CD14-positive monocyte (primary cell): ENCODE results near the gene SLN. TPM values are rescaled to one million over a fixed set of nuclear protein-coding genes. Genes with fewer than 3 reads are reported as not detected.

ENCODE experiments used
- DNase-seq, 3 donors: peaks; one replicate each; pipeline ENCODE4 v3.0.0-alpha.2; 2011 to 2022
- H2AFZ ChIP-seq: 2 replicates; pipeline ENCODE4 v1.6.0; 2012; ENCODE audit warnings: mild to moderate bottlenecking, low read depth, low read length, inconsistent platforms; ENCODE audit not compliant: insufficient read depth, poor library complexity, severe bottlenecking
- H3K27ac ChIP-seq, 2 donors: 1 replicate in 1 of 2; 2 replicates in 1 of 2; pipeline ENCODE4 v1.5.1; 2012 to 2013; ENCODE audit warnings: low read length in 2 of 2, control low read depth in 1 of 2, inconsistent platforms in 1 of 2, low read depth in 1 of 2, mild to moderate bottlenecking in 1 of 2
- H3K27me3 ChIP-seq, 2 donors: one replicate each; pipeline versions ENCODE4 v1.6.0 to v1.6.1; 2011 to 2013; ENCODE audit warnings: low read length in 2 of 2; ENCODE audit not compliant: control insufficient read depth in 2 of 2, insufficient read depth in 2 of 2
- H3K36me3 ChIP-seq, 2 donors: replicated peaks in 1 of 2; 1 replicate in 1 of 2; 2 replicates in 1 of 2; pipeline versions ENCODE4 v1.5.1 to v1.6.1; 2012 to 2013; ENCODE audit warnings: low read length in 2 of 2, control low read depth in 1 of 2, inconsistent platforms in 1 of 2, mild to moderate bottlenecking in 1 of 2; ENCODE audit not compliant: insufficient read depth in 2 of 2, control insufficient read depth in 1 of 2
- H3K4me1 ChIP-seq, 2 donors: 1 replicate in 1 of 2; 2 replicates in 1 of 2; pipeline versions ENCODE4 v1.5.1 to v1.6.1; 2012 to 2013; ENCODE audit warnings: low read length in 2 of 2, control low read depth in 1 of 2, inconsistent platforms in 1 of 2, mild to moderate bottlenecking in 1 of 2, moderate library complexity in 1 of 2; ENCODE audit not compliant: insufficient read depth in 2 of 2, control insufficient read depth in 1 of 2
- H3K4me2 ChIP-seq: replicated peaks from 2 replicates; pipeline ENCODE3; 2012; ENCODE audit warnings: low read length, moderate library complexity, mild to moderate bottlenecking; ENCODE audit not compliant: poor library complexity, severe bottlenecking; ENCODE audit errors: extremely low read depth
- H3K4me3 ChIP-seq, 3 experiments: fragments of 200-600 bp in 1 of 3; sonication (generic) in 1 of 3; replicated peaks in 1 of 3; 1 replicate in 2 of 3; 2 replicates in 1 of 3; pipeline ENCODE4 v1.5.1; 2011 to 2013; ENCODE audit warnings: low read length in 3 of 3, mild to moderate bottlenecking in 3 of 3, control low read depth in 2 of 3, low read depth in 2 of 3, inconsistent platforms in 1 of 3, moderate library complexity in 1 of 3
- H3K79me2 ChIP-seq: 2 replicates; pipeline ENCODE4 v1.6.0; 2012; ENCODE audit warnings: mild to moderate bottlenecking, control low read depth, inconsistent platforms, low read length, moderate library complexity; ENCODE audit not compliant: insufficient read depth
- H3K9ac ChIP-seq: 2 replicates; pipeline ENCODE4 v1.6.0; 2017; ENCODE audit warnings: low read length, mild to moderate bottlenecking; ENCODE audit not compliant: insufficient read depth, poor library complexity, severe bottlenecking
- H3K9me3 ChIP-seq, 2 donors: replicated peaks in 1 of 2; 1 replicate in 1 of 2; 2 replicates in 1 of 2; pipeline versions ENCODE4 v1.5.1 to v1.6.1; 2012 to 2013; ENCODE audit warnings: low read length in 2 of 2, control low read depth in 1 of 2; ENCODE audit not compliant: control insufficient read depth in 1 of 2, insufficient read depth in 1 of 2
- H4K20me1 ChIP-seq: 2 replicates; pipeline ENCODE4 v1.6.0; 2012; ENCODE audit warnings: mild to moderate bottlenecking, low read length, control low read depth, moderate library complexity; ENCODE audit not compliant: insufficient read depth
- H3K27ac Mint-ChIP-seq, 7 donors: one replicate each; pipeline ENCODE4 v1.8.0; 2020; ENCODE audit warnings: mild to moderate bottlenecking in 7 of 7, mixed read lengths in 7 of 7, moderate library complexity in 6 of 7, inconsistent platforms in 2 of 7
- H3K27me3 Mint-ChIP-seq, 3 donors: one replicate each; pipeline ENCODE4 v1.8.0; 2021 to 2022; ENCODE audit warnings: low read depth in 3 of 3, mild to moderate bottlenecking in 3 of 3, mixed read lengths in 3 of 3, moderate library complexity in 3 of 3, inconsistent platforms in 1 of 3
- H3K36me3 Mint-ChIP-seq, 2 donors: one replicate each; pipeline ENCODE4 v1.8.0; 2020; ENCODE audit warnings: mixed read lengths in 2 of 2, inconsistent platforms in 1 of 2, mild to moderate bottlenecking in 1 of 2
- H3K4me1 Mint-ChIP-seq: one replicate; pipeline ENCODE4 v1.8.0; 2020; ENCODE audit warnings: mild to moderate bottlenecking, mixed read lengths
- H3K4me3 Mint-ChIP-seq, 2 donors: one replicate each; pipeline ENCODE4 v1.8.0; 2020; ENCODE audit warnings: mild to moderate bottlenecking in 2 of 2, mixed read lengths in 2 of 2, moderate library complexity in 1 of 2
- H3K9me3 Mint-ChIP-seq, 7 donors: one replicate each; pipeline ENCODE4 v1.8.0; 2020 to 2022; ENCODE audit warnings: mixed read lengths in 7 of 7, mild to moderate bottlenecking in 6 of 7, moderate library complexity in 6 of 7, inconsistent platforms in 2 of 7
- CTCF ChIP-seq: fragments of 200-600 bp; IDR thresholded peaks from one replicate; pipeline ENCODE4 v1.8.0; 2022; ENCODE audit warnings: antibody characterized with exemption, mild to moderate bottlenecking
- WGBS: methylation state at CpG from one replicate; pipeline ENCODE4 v1.1.5; 2013; ENCODE audit warnings: missing lambda C conversion rate; ENCODE audit not compliant: insufficient coverage; 5-methylcytosine and 5-hydroxymethylcytosine counted together
- intact Hi-C, 2 donors: fragments of 100-400 bp; cut with micrococcal nuclease; formaldehyde crosslinking; loops; one replicate each; pipeline versions ENCODE4 v1.15.0 to v1.15.1; 2023
- polyA plus RNA-seq, 3 donors: library from polyadenylated mRNA; depleted of rRNA in 1 of 3; unstranded in 2 of 3; stranded (reverse) in 1 of 3; fragments of 300-500 nt in 2 of 3; fragments of >200 nt in 1 of 3; fragmentation: Illumina TruSeq in 2 of 3; gene quantifications; 1 replicate in 2 of 3; 2 replicates in 1 of 3; pipeline ENCODE4 v1.2.3, GENCODE V29; 2012 to 2021

SLN gene
- polyA plus RNA-seq, 3 donors: not detected

GRCh38 chr11:107702109-107702660 is 9.7 kb downstream of the SLN start:
- no peaks in the 10 kb centered on the region for H3K4me1 Mint-ChIP-seq

More at GRCh38 chr11:107702109-107702660, 9.7 kb downstream of the SLN start:
- Histone ChIP-seq H3K4me3 (no peak overlapping the region), H3K9ac (no peak overlapping the region), H3K4me1 (no peaks in the 10 kb centered on the region), H3K27me3 (peaks cover 2% of the 10 kb centered on the region in 2 donors), H3K79me2 (no peaks in the 10 kb centered on the region), H2AFZ (no peak overlapping the region), H3K27ac (no peak overlapping the region), H3K9me3 (no peaks in the 10 kb centered on the region), H3K4me2 (no peak overlapping the region), H4K20me1 (no peaks in the 10 kb centered on the region), H3K36me3 (no peaks in the 10 kb centered on the region)
- TF ChIP-seq CTCF: no peak
- Mint-ChIP-seq H3K27ac (no peak overlapping the region), H3K4me3 (no peak overlapping the region), H3K36me3 (no peaks in the 10 kb centered on the region), H3K27me3 (peaks cover 4 to 15% (median 11%) of the 10 kb centered on the region in 3 donors), H3K9me3 (peaks cover 0 to 2% (median 0%) of the 10 kb centered on the region in 7 donors)
- intact Hi-C loops: no loop called here
- DNase-seq: no peak
- WGBS: 86% methylated on average over 6 of the region's 7 CpGs
